ENCODE data around the gene POU6F2.

POU6F2 gene

DNA sequence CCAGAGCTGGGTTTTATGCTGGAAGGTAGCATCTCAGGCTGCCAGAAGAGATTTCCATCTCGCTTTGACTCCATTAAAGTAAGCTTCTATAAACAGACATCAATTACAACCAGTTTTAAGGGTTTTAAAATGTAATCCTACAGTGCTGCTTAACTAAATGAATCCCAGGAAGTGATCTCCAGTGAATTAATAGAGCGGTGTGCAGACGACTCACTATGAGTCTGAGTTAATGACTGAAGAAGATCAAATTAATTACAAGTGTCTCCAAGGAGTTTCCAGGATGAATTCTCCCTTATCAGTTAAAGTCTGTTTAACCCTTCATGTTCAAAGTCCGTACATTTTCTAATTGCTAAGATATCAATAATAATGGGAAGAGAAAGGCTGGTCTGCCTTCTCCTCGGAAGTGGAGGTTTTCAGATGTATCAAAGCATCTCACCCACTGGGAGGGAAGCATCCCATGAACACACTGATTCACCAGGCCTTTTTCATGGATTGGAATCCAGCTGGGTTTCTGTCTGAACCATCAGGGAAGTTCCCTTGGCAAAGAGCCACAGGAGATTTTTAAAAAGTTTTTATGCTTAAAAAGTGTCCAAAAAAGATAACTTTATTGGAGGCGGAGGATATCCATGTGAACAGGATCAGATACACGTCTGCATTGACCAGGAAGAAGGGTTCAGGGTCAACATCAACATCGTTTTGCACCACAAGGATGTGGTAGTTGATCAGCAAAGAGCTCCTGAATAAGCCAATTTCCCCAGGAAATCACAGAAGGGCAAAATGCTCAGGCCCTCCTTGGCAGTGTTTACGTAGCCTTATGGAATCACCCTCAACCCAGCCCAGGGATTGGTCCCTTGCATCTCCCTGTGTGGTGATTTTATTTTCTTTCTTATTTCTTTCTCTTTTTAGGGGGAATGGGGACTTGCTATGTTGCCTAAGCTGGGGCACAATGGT, 288.2 kb downstream of the POU6F2 start:
- no peak for DNase-seq

DNA sequence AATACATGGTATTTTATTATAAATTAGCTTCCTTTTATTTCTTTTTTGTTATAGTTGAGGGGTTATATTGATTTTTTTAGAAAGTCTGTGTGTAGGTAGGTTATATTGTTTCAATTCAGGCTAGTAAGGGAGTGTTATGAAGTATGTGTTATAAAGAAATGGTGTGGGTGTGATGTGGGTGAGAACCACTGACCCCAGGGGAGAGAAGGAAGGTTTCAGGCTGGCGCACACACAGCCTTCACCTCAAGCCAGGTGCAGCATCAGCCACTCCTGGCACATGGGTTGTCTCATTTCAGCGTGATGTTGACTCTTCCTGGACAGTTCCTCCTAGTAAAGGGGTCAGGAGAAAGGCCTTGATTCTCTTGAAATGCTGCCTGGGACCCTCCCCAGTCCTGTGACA, 291.3 kb downstream of the POU6F2 start:
- no peak for DNase-seq

DNA sequence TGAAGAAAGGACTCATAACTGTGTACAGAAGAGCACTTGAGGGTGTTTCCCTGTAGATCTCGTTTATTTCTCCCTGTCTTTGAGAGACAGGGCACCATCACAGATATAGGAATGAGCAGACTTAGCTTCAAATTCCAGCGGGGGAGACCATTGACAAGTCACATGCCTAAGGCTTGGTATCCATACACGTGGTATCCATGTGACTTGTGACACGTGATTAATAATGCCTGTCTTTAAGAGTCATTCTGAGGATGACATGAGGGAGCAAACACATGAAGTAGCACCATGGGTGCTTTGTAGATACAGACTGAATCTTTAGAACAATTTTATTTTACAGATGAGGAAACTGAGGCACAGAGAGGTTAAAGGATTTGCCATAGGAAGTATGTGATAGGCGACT, 292.3 kb downstream of the POU6F2 start:
- DNase-seq, result no peak

GRCh38 chr7:39271402-39271801, 293.7 kb downstream of the POU6F2 start:
- DNase-seq, result no peak

DNA sequence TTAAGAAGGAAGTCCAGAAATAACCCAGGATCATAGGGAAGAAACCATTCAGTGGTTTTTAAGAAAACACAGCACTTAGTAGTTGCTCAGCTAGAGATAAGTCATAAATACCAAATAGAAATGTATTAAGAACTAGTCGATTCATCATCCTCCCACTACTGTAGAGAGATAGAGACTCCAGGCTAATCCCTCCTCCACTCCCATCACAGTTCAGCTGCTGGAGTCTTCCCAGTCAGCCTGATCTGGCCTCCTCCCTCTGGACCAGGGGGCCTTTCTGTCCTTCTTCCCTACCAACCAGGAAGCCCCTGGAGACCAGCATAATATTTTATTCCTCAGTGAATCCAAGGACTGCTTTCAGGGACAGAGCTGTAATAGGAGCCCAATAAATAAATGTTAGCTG, 294.4 kb downstream of the POU6F2 start:
- no peak for DNase-seq

- DNase-seq, result no peak
These were observed 295.0 kb downstream of the POU6F2 start for GRCh38 chr7:39272691-39273090.

DNA sequence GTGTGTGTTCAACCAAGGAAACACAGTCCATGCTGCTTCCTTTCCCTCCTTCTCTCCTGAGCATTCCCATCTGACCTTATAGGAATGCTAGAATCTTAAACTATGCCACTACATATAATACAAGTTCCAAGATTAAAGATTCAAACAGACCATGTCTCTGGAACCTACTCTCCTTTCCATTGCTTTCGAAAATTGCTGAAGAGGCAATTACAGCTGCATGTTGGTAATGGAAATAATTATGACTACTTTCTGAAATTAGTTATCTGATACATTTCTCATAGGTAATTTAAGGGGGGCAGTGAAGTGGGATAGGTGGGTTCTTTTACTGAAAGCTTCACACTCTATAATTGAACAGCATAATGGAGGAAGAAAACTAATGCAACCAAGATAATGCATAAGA, 302.6 kb downstream of the POU6F2 start:
- no peak for DNase-seq

GRCh38 chr7:39285256-39285655, 307.5 kb downstream of the POU6F2 start:
- no peak for DNase-seq

GRCh38 chr7:39288303-39288702, 310.6 kb downstream of the POU6F2 start:
- no peak for DNase-seq

DNA sequence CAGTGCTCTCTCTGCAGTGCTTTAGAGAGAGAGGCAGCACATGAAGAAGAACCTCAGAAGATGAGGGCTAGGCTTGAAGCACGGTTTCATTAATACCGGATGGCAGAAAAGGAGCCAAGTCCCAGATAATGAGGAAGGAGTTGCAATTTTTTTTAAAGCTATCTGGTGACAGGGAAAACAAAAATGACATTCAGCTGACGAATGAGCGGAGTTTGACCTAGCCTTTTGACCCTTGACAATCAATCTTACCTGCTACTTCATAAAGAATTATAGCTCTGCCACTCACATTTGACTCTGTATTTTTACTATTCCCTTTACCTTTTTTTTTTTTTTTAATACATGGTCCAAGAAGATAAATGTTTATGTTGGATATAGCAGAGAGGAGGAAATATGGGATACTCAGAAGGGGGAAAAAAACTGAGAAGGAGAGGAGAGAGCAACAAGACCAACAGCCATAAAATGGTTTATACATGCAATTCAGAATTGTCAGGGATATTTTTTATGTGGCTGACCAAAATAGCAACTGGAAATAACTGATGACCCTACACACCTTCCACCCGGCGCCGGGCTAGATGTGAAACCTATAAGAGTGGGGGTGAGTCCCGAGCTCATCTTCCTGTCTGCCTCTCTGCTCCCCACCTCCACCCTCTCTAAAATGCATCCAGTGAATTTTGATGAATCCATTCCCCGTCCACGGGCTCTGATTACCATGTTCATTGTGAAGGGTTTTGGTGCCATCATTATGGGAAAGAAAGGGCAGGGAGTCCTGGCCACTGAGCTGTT, 314.1 kb downstream of the POU6F2 start:
- no peak for DNase-seq

DNA sequence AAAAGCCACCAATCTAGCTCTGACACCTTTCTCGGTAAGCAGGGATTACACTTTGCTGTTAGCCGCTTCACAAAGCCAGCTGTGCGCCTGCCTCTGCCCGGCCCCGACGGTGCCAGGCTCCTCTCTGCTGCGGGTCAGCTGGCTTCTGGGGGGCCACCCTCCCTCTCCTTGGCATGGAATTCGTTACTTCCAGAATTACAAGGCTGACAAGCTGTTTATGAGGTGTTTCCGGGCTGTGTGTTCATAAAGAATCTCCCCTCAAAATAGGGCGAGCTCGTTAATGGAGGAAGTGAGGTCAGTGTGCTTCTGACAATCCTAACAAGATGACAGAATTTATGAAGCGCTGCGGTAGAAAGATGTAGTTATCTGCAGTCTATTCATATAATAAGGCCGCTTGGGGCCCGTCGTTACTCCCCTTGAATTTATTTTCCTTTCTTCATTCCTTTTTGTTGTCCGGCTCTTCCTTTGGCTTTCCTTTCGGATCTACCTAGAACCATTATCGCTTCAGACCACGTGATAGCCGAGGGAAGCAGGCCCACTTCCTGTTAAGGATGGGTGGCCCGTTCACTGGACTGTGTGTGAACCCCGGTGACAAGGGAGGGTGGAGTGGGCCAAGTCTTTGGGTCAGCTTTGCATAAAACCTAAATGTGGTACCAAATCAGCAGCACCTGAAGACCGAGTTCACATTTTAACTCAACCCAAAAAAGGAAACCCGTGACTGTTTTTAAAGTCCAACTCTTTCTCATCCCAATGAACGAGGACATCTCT, 315.5 kb downstream of the POU6F2 start:
- no peak for DNase-seq

- DNase-seq, result no peak
These were observed 316.3 kb downstream of the POU6F2 start for GRCh38 chr7:39294022-39294421.

- no peak for DNase-seq
These were observed 318.1 kb downstream of the POU6F2 start for GRCh38 chr7:39295796-39296195.

DNA sequence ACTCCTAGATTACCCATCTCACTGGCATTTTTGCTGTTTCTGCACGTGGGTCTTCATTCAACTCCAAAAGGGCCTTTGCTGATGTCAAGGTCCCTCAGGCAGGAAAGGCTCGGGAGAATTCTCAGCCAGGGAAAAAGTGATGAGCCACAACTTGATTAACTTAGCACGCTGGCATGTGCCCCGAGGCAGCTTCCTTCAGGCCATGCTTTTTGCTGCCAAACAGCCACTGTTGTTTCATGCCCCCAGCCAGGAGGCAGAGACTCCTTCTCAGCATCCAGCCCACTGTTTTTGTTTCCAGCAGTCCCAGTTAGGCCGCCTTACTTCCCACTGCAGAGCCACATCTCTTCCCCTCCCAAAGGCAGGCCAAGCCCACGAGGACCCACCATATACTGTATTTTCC, 322.0 kb downstream of the POU6F2 start:
- no peak for DNase-seq

GRCh38 chr7:39300276-39300675, 322.6 kb downstream of the POU6F2 start:
- DNase-seq, result no peak

DNA sequence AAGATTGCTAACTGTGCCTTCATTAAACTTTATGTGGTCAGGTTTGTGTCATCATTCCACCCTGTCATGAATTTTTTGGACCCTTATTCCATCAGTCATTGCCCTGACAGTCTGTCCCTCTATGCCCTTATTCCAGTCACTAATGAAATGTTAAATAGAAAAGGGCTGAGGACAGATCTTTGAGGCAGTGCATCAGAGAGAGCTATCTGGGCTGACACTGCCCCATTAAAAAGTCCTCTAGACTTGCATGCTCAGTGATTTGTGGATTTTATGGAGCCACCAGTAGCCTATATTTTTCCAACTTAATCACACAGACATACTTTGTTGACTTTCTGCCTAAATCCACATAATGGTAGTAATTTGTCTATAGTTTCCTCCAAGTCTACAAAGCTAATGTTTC, 323.8 kb downstream of the POU6F2 start:
- DNase-seq, result no peak

- no peak for DNase-seq
These were observed 326.5 kb downstream of the POU6F2 start for GRCh38 chr7:39304178-39304577.

GRCh38 chr7:39304668-39305405, 327.1 kb downstream of the POU6F2 start:
- DNase-seq, result no peak

DNA sequence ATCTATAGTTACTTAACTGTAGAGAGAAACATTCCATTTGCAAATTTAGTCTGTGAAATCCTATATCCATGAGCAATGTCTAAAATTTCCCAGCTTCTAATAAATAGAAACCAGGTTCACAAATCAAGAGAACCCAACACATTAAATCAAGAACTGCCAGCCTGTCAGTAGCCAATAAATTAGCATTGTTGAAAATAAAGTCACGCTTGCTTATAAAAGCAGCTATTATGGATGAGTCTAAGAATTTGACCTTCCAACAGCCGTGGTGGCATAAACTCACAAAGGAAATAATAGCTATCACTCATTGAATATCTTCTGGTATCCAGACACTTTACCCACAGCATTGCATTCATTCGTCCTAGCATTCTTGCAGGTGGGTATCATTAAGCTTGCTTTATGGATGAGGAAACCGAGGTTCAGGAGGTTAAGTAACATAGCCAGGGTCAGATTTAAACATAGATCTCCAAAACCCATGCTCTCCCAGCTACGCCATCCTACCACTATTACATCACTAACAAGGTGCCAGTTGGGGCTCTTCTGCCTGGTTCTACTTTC, 328.4 kb downstream of the POU6F2 start:
- no peak for DNase-seq

GRCh38 chr7:39310699-39311098, 333.0 kb downstream of the POU6F2 start:
- DNase-seq, result no peak

DNA sequence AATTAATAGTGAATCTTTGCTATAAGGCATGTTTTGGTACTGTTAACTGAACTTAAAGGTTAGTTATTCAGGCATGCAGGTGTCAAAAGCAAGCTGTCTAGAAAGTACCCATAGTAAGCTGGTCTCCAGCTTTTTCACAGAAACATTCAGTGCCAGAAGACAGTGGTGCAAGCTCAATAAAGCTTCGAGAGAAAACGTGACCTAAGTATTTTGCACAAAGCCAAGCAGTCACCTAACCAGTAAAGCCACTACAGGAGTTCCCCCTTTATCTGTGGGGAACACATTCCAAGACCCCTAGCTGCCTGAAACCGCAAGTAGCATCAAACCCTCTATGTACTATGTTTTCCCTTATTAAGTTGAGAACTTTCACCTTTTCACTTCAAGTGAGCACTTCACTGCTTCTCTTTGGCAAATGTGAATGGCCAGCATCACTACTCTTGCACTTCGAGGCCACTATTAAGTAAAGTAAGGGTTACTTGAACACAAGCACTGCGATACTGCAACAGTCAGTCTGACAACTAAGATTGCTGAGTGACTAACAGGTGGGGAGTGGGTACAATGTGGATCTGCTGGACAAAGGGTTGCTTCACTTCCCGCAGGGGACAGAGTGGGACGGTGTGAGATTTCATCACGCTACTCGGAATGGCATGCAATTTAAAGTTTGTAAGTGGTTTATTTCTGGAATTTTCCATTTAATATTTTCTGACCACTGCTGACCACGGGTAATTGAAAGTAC, 334.7 kb downstream of the POU6F2 start:
- DNase-seq, result no peak
